Measurements from ENCODE around the gene ATAT1.
A peak's percentile ranks its signal among the peaks of the same experiment; 100 is the strongest.
"Not testable (repeated sequence)": the region's sequence is repeated elsewhere in the genome, so short reads cannot be mapped to it uniquely, and the experiment has no call there.

The ATAT1 gene

GRCh38 chr6:30651143-30651542 lies 24.5 kb downstream of the ATAT1 start:
- DNase-seq = no peak

GRCh38 chr6:30654798-30655742 lies 28.4 kb downstream of the ATAT1 start:
- DNase-seq = no peak

GRCh38 chr6:30655743-30656094 lies 29.0 kb downstream of the ATAT1 start:
- no peak for DNase-seq

- DNase-seq = no peak
Measured at GRCh38 chr6:30656513-30656912, 29.8 kb downstream of the ATAT1 start.

GRCh38 chr6:30657454-30657853 lies 30.8 kb downstream of the ATAT1 start:
- no peak for DNase-seq

GRCh38 chr6:30657922-30658321 lies 31.2 kb downstream of the ATAT1 start:
- not testable (repeated sequence) for DNase-seq

- no peak for DNase-seq
Measured at GRCh38 chr6:30664994-30665767, 38.5 kb downstream of the ATAT1 start.

GRCh38 chr6:30666300-30666699 lies 39.6 kb downstream of the ATAT1 start:
- DNase-seq = not testable (repeated sequence)

- no peak for DNase-seq
Measured at GRCh38 chr6:30670760-30671527, 44.3 kb downstream of the ATAT1 start.

GRCh38 chr6:30672445-30673253 lies 46.0 kb downstream of the ATAT1 start, which contains the start of gene DHX16:
TSS of gene DHX16 (minus strand) at chr6:30673006. CDS start at chr6:30672841, 165 bp downstream.
- DNase-seq = peak; percentile 93

GRCh38 chr6:30676660-30677285 lies 50.1 kb downstream of the ATAT1 start:
- no peak for DNase-seq

GRCh38 chr6:30678964-30679726 lies 52.5 kb downstream of the ATAT1 start:
- peak; percentile 26 to 77 for DNase-seq

GRCh38 chr6:30679765-30680535 lies 53.3 kb downstream of the ATAT1 start:
- DNase-seq = no peak

GRCh38 chr6:30681766-30682142 lies 55.1 kb downstream of the ATAT1 start:
- no peak for DNase-seq

GRCh38 chr6:30682143-30683117 lies 55.8 kb downstream of the ATAT1 start:
- DNase-seq = peak in 1 of 2 experiments; percentile 21

- no peak for DNase-seq
Measured at GRCh38 chr6:30683183-30683979, 56.7 kb downstream of the ATAT1 start.

- no peak for DNase-seq
Measured at GRCh38 chr6:30683980-30684338, 57.3 kb downstream of the ATAT1 start.
